Uterus (tissue), 4 donors: ENCODE results near the gene SLC9C1. TPM values are rescaled to one million over a fixed set of nuclear protein-coding genes. Genes with fewer than 3 reads are reported as not detected.

Experiments used
- DNase-seq, 2 donors: peaks; one replicate each; pipeline ENCODE4 v3.0.0-alpha.2; 2019 to 2020
- H3K27ac ChIP-seq, 2 donors: fragments of 200-600 bp; sonication (generic); 1 replicate in 1 of 2; 2 replicates in 1 of 2; pipeline ENCODE4 v1.5.1; 2016 to 2018
- H3K27me3 ChIP-seq, 2 donors: fragments of 200-600 bp; sonication (generic); one replicate each; pipeline ENCODE4 v1.5.1; 2018 to 2019; ENCODE audit warnings: control low read depth in 1 of 2
- H3K36me3 ChIP-seq, 2 donors: fragments of 200-600 bp; sonication (generic); one replicate each; pipeline ENCODE4 v1.5.1; 2019; ENCODE audit warnings: control low read depth in 1 of 2
- H3K4me1 ChIP-seq, 2 donors: fragments of 200-600 bp; sonication (generic); one replicate each; pipeline ENCODE4 v1.5.1; 2018 to 2019; ENCODE audit warnings: control low read depth in 1 of 2
- H3K4me3 ChIP-seq, 2 donors: fragments of 200-600 bp; sonication (generic); 1 replicate in 1 of 2; 2 replicates in 1 of 2; pipeline ENCODE4 v1.5.1; 2018 to 2019; ENCODE audit warnings: mild to moderate bottlenecking in 1 of 2
- H3K9me3 ChIP-seq, 2 donors: fragments of 200-600 bp; sonication (generic); one replicate each; pipeline ENCODE4 v1.5.1; 2019; ENCODE audit warnings: control low read depth in 1 of 2
- POLR2A ChIP-seq, 2 donors: fragments of 450-650 bp; IDR thresholded peaks; one replicate each; pipeline ENCODE4 v1.6.1; 2016; ENCODE audit warnings: antibody characterized with exemption in 2 of 2, mild to moderate bottlenecking in 1 of 2, moderate library complexity in 1 of 2
- intact Hi-C: fragments of 100-400 bp; cut with DNase I; formaldehyde crosslinking; loops from one replicate; pipeline ENCODE4 v1.15.1; 2023; ENCODE audit warnings: low total_unique reads
- total RNA-seq, 4 donors: library from RNA; depleted of rRNA in 3 of 4; stranded (reverse); fragments of >200 nt in 3 of 4; gene quantifications; one replicate each; pipeline versions ENCODE4 v1.1.0 to v1.2.4, GENCODE V29; 2014 to 2023
- TF ChIP-seq, protein P1 (sequence below), 4 experiments: fragments of 200-600 bp in 2 of 4; fragments of 450-650 bp in 2 of 4; sonication (generic) in 2 of 4; IDR thresholded peaks; one replicate each; pipeline ENCODE4 v1.5.1; 2016 to 2019; ENCODE audit warnings: antibody characterized with exemption in 4 of 4, mild to moderate bottlenecking in 2 of 4, moderate library complexity in 1 of 4
- donor health status: DM: yes; HTN: yes; CAD: no.

The SLC9C1 gene
- total RNA-seq, 4 donors from 2014 or later: 0.49 to 1.7 TPM; not detected in 2

DNA sequence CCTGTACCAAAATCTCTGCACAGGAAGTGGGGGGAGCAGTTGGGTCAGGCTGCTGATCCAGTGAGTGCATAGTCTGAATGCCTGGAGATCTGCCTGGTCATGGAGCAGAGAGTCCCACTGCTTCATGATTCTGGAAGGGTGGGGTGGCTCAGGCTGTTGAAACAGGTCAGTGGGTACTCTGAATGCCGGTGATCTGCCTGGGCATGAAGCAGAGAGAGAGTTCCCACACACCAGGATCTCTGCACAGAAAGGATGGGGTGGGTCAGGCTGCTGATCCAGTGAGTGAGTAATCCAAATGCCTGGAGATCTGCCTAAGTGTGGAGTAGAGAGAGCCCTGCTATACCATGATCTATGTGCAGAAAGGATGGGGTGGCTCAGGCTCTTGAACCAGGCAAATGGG is 144.9 kb downstream of the SLC9C1 start:
- no peaks in the 10 kb centered on the region for H3K4me1 ChIP-seq
- H3K9me3 ChIP-seq: no peaks in the 10 kb centered on the region
- H3K36me3 ChIP-seq: no peaks in the 10 kb centered on the region
- intact Hi-C loops: no loop called here
- DNase-seq: no peak
- no peak for TF ChIP-seq POLR2A (IDR thresholded peaks at IDR 0.05)
- TF ChIP-seq, protein P1, sequence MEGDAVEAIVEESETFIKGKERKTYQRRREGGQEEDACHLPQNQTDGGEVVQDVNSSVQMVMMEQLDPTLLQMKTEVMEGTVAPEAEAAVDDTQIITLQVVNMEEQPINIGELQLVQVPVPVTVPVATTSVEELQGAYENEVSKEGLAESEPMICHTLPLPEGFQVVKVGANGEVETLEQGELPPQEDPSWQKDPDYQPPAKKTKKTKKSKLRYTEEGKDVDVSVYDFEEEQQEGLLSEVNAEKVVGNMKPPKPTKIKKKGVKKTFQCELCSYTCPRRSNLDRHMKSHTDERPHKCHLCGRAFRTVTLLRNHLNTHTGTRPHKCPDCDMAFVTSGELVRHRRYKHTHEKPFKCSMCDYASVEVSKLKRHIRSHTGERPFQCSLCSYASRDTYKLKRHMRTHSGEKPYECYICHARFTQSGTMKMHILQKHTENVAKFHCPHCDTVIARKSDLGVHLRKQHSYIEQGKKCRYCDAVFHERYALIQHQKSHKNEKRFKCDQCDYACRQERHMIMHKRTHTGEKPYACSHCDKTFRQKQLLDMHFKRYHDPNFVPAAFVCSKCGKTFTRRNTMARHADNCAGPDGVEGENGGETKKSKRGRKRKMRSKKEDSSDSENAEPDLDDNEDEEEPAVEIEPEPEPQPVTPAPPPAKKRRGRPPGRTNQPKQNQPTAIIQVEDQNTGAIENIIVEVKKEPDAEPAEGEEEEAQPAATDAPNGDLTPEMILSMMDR (IDR thresholded peaks at IDR 0.05): no peak
- no peak overlapping the region for H3K4me3 ChIP-seq
- no peaks in the 10 kb centered on the region for H3K27me3 ChIP-seq
- H3K27ac ChIP-seq: no peak overlapping the region

DNA sequence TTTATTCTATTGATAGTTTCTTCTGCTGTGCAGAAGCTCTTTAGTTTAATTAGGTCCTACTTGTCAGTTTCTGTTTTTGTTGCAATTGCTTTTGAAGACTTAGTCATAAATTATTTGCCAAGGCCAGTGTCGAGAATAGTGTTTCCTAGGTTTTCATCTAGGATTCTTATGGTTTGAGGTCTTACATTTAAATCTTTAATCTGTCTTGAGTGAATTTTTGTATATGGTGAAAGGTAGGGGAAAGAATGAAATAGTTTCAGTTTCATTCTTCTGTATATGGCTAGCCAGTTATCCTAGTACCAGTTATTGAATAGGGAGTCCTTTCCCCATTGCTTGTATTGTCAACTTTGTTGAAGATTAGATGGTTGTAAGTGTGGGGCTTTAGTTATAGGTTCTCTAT is 150.3 kb downstream of the SLC9C1 start:
- no peaks in the 10 kb centered on the region for H3K4me1 ChIP-seq
- intact Hi-C loops: no loop called here
- H3K9me3 ChIP-seq: no peaks in the 10 kb centered on the region
- no peaks in the 10 kb centered on the region for H3K27me3 ChIP-seq
- H3K4me3 ChIP-seq: no peak overlapping the region
- DNase-seq: no peak
- no peaks in the 10 kb centered on the region for H3K36me3 ChIP-seq
- TF ChIP-seq POLR2A (IDR thresholded peaks at IDR 0.05): no peak
- TF ChIP-seq, protein P1 (IDR thresholded peaks at IDR 0.05): no peak
- no peak overlapping the region for H3K27ac ChIP-seq

DNA sequence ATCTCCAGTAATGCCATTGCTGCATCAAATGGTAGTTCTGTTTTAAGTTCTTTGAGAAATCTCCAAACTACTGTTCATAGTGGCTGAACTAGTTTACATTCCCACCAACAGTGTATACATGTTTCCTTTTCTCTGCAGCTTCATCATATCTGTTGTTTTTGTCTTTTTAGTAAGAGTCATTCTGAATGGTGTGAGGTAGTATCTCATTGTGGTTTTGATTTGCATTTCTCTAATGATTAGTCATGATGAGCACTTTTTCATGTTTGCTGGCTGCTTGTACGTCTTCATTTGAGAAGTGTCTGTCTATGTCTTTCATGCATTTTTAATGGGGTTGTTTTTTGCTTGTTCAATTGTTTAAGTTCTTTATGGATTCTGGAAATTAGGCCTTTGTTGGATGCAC is 150.8 kb downstream of the SLC9C1 start:
- Histone ChIP-seq H3K27me3 (no peaks in the 10 kb centered on the region), H3K27ac (no peak overlapping the region), H3K4me1 (no peaks in the 10 kb centered on the region), H3K36me3 (no peaks in the 10 kb centered on the region), H3K9me3 (no peaks in the 10 kb centered on the region), H3K4me3 (no peak overlapping the region)
- DNase-seq: no peak
- intact Hi-C loops: no loop called here
- TF ChIP-seq, protein P1 (IDR thresholded peaks at IDR 0.05): no peak
- TF ChIP-seq POLR2A (IDR thresholded peaks at IDR 0.05): no peak

DNA sequence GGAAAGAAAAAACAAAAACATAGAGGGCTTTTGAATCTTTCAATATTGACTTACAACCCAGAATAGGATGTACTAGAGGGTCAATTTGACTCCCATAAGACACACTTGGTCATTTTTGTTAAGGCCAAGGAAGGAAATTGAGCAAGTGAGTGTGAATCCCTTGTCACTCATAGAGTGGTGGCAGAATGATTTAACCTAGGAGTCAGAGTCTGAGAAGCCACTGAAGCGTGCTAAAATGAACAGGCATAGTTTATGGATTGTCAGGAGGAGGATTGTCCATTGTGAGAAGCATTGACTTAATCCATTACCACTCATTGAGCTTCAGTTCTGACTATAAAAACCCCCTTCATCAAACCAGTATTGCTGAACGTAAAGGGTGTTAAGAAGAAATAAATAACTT is 152.7 kb downstream of the SLC9C1 start:
- intact Hi-C loops: no loop called here
- H3K9me3 ChIP-seq: no peaks in the 10 kb centered on the region

DNA sequence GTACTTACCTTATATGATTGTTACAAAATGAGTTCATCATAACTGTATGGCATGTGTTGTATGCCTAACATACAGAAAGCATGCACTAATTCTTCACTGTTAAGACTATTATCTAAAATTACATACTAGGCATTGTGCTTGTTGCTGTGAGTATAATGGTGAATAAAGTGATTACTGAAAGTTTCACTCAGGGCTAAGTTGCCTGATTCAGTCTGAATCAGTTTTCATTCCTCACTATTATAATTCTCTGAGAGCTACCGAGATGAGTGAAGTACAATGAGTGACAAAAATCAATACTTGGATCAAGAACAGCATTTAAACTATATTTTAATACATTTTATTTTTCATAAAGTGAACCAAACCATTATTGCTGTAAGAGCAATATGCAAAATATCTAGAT is 153.4 kb downstream of the SLC9C1 start:
- H3K36me3 ChIP-seq: no peaks in the 10 kb centered on the region
- H3K27me3 ChIP-seq: no peaks in the 10 kb centered on the region
- H3K4me1 ChIP-seq: no peaks in the 10 kb centered on the region
- H3K27ac ChIP-seq: no peak overlapping the region
- DNase-seq: no peak
- intact Hi-C loops: no loop called here
- TF ChIP-seq, protein P1 (IDR thresholded peaks at IDR 0.05): no peak
- no peak for TF ChIP-seq POLR2A (IDR thresholded peaks at IDR 0.05)
- no peaks in the 10 kb centered on the region for H3K9me3 ChIP-seq
- no peak overlapping the region for H3K4me3 ChIP-seq

More for the DNA sequence above, 152.7 kb downstream of the SLC9C1 start:
- no peaks in the 10 kb centered on the region for H3K36me3 ChIP-seq
- H3K27me3 ChIP-seq: no peaks in the 10 kb centered on the region
- no peak overlapping the region for H3K4me3 ChIP-seq
- TF ChIP-seq POLR2A (IDR thresholded peaks at IDR 0.05): no peak
- TF ChIP-seq, protein P1 (IDR thresholded peaks at IDR 0.05): no peak
- H3K4me1 ChIP-seq: no peaks in the 10 kb centered on the region
- DNase-seq: no peak
- H3K27ac ChIP-seq: no peak overlapping the region
